Measurements from ENCODE around the gene BAG3.
"Not testable (repeated sequence)": the region's sequence is repeated elsewhere in the genome, so short reads cannot be mapped to it uniquely, and the experiment has no call there.

The BAG3 gene

GRCh38 chr10:119693262-119693957, 42.2 kb downstream of the BAG3 start:
- no peak for DNase-seq (ENCODE audit: low read depth)

GRCh38 chr10:119694608-119695007, 43.4 kb downstream of the BAG3 start:
- no peak for DNase-seq (ENCODE audit: low read depth)

DNA sequence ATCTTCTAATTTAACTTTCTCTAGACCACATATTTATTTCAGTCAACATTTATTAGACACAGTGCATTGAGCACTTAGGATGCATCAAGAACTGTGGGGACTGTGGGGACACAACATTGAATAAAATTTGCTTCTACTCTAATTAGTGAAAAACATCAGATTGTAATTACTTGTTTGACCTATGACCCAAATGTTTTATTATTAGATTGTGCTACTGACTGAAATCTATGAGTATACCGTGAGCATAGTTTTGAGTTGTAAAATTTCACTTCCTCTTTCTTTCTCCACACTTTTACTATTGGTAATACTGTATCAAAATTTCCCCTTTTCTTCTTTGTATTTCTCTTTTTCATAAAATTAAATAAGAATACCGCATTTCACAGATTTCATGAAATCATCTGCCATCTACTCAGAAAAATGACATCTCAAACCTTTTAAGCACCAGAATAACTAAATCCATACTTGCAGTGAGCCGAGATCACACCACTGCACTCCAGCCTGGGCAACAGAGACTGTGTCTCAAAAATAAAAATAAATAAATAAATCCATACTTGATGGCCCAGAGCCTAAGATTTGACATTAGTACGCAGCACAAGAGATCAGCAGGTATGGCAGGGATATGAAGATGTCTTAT, 49.3 kb downstream of the BAG3 start:
- DNase-seq (ENCODE audit: low read depth), result no peak

DNA sequence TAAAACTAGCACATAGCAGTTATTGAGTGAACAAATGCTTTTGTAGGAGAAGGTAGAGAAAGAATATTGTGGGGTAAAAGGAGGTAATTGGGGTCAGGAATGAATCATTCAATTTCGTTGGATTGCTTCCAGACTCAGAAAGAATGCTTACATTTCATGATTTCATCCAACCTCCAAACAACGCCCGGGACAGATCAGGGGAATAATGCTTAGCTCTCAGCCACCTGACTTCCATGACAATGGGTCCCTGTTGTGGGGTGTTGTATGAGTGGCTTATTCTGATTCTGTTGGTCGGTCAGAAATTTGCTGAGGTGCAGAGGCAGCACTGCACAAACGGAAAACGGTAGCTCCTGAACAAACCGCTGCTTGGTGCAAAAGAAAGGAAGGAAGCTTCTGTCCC, 50.7 kb downstream of the BAG3 start:
- no peak for DNase-seq (ENCODE audit: low read depth)

DNA sequence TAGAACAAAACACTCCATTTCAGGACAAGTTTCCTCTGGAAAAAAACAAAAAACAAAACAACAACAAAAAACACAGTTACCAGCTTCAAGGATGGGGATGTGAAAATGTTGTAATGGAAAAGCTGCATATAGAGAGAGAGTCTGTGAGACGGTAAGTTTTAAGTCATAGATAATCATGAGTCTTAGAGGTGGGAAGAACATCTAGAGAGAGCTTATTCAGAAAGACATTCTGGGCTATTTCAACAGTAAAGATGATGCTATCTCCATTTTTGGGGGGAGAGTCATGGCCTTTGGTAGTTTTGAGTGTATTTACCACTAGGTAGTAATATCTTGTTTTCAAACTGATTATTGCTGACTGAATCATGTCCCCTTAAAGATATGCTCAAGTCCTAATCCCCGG, 51.4 kb downstream of the BAG3 start:
- DNase-seq (ENCODE audit: low read depth), result no peak

DNA sequence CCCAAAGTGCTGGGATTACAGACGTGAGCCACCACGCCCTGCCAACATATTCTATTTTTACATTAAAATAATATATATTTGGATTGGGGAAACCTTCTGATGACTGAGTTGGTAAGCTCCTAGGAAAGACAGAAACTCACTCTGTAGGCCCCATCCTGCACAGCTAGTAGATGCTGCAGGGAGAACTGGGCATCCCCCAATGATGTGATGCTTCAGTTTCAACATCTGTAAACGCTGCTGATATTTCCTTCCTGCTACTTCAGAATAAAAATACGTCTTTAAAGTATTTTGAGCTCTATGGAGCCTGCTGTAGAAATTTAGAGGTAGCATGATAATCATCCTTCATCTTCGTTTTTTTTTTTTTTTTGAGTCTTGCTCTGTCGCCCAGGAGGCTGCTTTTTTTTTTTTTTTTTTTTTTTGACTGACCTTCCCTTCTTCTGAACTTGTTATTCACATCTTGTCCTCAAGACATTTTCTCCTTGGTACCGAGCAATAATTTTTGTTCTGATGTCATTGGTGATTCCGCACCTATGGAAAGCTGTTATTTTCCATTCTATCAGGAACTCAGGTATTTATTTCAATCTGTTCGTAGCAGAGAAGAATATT, 52.8 kb downstream of the BAG3 start:
- no peak for DNase-seq (ENCODE audit: low read depth)

- DNase-seq (ENCODE audit: low read depth), result no peak
Observed at GRCh38 chr10:119705434-119705831, 54.3 kb downstream of the BAG3 start.

DNA sequence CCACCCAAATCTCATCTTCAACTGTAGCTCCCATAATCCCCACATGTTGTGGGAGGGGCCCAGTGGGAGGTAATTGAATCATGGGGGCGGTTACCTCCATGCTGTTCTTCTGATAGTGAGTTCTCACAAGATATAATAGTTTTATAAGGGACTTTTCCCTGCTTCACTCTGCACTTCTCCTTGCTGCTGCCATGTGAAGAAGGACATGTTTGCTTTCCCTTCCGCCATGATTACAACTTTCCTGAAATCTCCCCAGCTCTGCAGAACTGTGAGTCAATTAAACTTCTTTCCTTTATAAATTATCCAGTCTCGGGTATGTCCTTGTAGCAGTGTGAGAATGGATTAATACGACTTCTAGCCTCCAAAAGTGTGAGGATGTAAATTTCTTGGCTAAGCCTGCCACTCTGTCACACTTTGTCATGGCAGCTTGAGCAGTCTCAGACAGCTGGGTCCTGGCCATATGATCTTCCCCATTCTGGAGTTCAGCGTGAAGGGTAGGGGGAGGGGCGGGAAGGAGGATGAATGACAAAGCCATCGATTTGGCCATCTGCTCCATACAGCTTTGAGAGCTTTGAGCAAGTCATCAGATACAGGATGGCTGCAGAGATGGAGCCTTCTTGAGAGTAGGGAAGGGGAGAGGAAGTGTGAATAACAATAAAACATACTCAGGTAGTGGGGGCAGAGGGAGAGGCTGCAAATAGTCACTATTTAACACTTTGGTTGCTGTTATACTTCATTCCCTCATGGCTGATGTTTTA, 55.5 kb downstream of the BAG3 start:
- no peak for DNase-seq (ENCODE audit: low read depth)

DNA sequence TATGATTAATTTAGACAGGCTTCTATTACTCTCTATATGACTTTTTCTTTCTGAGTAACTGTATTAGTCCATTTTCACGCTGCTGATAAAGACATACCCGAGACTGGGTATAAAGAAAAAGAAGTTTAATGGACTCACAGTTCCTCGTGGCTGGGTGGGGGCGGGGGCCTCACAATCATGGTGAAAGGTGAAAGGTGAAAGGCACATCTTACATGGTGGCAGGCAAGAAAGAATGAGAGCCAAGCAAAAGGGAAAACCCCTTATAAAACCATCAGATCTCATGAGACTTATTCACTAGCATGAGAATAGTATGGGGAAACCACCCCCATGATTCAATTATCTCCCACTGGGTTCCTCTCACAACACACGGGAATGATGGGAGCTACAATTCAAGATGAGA, 56.2 kb downstream of the BAG3 start:
- DNase-seq (ENCODE audit: low read depth), result peak; percentile 36

- not testable (repeated sequence) for DNase-seq (ENCODE audit: low read depth)
Observed at GRCh38 chr10:119710935-119711334, 59.8 kb downstream of the BAG3 start.

GRCh38 chr10:119713744-119714483, 62.7 kb downstream of the BAG3 start:
- DNase-seq (ENCODE audit: low read depth), result no peak

- DNase-seq (ENCODE audit: low read depth), result no peak
Observed at GRCh38 chr10:119714484-119714816, 63.3 kb downstream of the BAG3 start.

- no peak for DNase-seq (ENCODE audit: low read depth)
Observed at GRCh38 chr10:119715628-119716505, 64.7 kb downstream of the BAG3 start.

- no peak for DNase-seq (ENCODE audit: low read depth)
Observed at GRCh38 chr10:119723161-119723560, 72.0 kb downstream of the BAG3 start.

DNA sequence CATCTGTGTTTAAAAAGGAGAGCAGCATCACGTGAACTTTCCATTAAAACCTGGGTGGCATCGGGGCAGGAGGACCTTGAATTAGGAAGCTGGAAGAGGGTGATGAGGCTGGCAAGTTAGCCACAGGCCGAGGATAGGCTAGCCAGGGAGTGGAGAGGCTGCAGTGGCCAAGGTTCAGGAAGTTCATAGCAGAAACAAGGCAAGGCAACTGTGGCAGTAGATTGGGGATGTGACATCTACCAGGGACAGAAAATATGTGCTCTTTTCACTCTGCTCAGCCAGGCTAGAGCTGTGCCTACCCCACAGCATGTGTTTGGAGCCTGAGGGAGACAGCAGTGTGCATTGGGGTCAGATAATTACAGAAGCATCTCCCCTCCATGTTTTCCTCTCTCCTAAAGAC, 72.4 kb downstream of the BAG3 start:
- DNase-seq (ENCODE audit: low read depth), result no peak

- no peak for DNase-seq (ENCODE audit: low read depth)
Observed at GRCh38 chr10:119724593-119725516, 73.7 kb downstream of the BAG3 start.

DNA sequence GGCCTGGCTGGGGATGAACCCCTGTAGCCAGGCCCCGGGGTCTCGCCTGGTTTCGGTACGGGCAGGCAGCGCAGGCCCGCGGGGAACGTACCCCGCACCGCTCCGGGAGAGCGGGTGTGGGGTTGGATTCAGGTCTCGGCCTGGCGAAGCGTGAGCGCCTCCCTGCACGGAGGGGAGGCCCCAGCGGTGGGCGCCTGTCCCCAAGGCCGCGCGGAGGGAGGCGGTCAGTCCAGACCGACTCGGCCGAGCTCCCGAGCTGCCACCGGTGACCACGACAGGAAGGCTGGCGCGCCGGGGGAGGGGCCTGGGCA, 74.3 kb downstream of the BAG3 start:
- DNase-seq (ENCODE audit: low read depth), result no peak

DNA sequence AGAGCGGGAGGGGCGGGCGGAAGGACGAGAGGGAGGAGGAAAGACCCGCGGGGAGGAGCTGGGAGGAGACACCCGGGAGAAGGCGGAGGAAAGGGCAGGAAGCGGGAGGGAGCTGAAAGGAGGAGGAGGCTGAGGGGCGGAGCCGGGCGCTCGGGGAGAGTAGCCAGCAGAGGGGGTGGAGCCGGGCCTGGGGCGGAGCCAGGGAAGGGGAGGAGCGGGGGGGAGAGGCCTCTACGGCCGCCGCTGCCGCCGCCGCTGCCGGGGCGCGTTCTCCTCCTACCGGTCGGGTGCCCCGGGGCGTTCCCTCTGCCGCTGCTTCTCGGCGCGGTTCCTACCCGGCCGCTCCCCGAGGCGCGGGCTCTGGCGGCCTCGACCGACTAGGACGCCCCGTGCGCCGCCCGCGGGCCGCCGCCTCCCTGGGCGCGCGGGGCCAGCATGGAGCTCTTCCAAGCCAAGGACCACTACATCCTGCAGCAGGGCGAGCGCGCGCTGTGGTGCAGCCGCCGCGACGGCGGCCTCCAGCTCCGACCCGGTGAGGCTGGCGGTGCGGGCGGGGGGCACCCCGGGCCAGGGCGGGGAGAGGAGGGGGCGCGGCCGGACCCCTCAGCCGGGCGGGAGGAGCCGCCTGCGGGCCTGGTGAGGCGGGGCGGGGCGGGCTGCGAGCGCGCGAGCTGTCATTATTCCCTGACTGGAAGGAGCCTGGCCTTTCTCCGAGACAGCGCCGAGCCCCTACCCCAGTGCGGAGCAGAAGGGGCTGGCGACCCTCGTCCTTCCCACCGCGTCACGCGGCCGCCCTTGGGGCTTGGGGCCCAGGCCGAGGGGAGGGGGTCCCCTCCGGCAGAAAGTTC, 74.9 kb downstream of the BAG3 start, which contains the start of gene INPP5F:
Gene INPP5F, plus strand, starts transcription at position 223 of the 848 bp plus-strand sequence. Its CDS starts 213 bp downstream, at position 436.
- peak; percentile 99 for DNase-seq (ENCODE audit: low read depth)

DNA sequence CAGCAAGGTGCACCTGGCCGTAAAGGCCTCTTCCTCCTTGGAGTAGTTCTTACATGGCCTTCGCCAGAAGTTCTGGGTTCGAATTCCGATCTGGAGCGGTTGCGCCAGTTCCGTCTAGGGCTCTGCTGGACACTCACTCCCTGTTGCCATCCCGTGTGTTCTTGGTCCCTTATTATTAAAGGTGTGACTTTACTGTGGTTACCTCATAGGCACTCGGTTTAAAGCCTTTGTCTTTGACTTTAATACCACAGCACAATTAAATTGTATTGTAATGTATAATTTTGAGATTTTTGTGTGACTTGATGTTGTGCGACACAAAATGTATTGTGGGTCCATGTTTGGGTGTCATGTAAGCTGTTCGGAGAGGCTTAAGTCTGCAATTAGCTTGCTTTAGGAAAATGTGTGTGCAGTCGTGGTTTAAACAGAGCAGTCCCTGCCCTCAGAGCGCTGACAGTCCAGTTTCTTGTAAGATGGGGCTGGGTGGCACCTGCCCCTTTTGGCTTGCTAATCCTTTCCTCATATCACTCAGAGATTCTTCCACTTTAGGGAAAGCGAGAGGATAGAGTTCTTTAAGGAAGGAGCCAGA, 75.6 kb downstream of the BAG3 start:
- DNase-seq (ENCODE audit: low read depth), result no peak

Data from stimulated activated CD8-positive, alpha-beta memory T cell treated with anti-CD3 and anti-CD28 coated beads, Interleukin-7, amount 100 ng/mL, for 24 hours (primary cell).